Activated T-cell treated with anti-CD3 and anti-CD28 coated beads for 24 hours (primary cell): ENCODE data around the gene RNF121.

ENCODE experiments used
- DNase-seq: peaks from one replicate; pipeline ENCODE4 v3.0.0-alpha.2; 2020; ENCODE audit warnings: low read depth

The RNF121 gene

GRCh38 chr11:72037554-72038311, 108.9 kb downstream of the RNF121 start:
- no peak for DNase-seq

- DNase-seq, result no peak
Observed at GRCh38 chr11:72038491-72038890, 109.6 kb downstream of the RNF121 start.

GRCh38 chr11:72039031-72039855, 110.4 kb downstream of the RNF121 start:
- DNase-seq, result no peak

GRCh38 chr11:72039856-72040401, 111.1 kb downstream of the RNF121 start:
- DNase-seq, result no peak

GRCh38 chr11:72040491-72041363, 111.9 kb downstream of the RNF121 start:
- peak; percentile 70 for DNase-seq

GRCh38 chr11:72041364-72042063, 112.7 kb downstream of the RNF121 start:
- peak; percentile 17 for DNase-seq

GRCh38 chr11:72042064-72042745, 113.4 kb downstream of the RNF121 start:
- DNase-seq, result no peak

GRCh38 chr11:72045849-72046248, 117.0 kb downstream of the RNF121 start:
- no peak for DNase-seq
